Activated T-cell treated with anti-CD3 and anti-CD28 coated beads for 4 hours (primary cell): Measurements from ENCODE around the gene ATG9B.
A peak's percentile ranks its signal among the peaks of the same experiment; 100 is the strongest.
"Not testable (repeated sequence)": the region's sequence is repeated elsewhere in the genome, so short reads cannot be mapped to it uniquely, and the experiment has no call there.

Source experiments
- DNase-seq: peaks from one replicate; pipeline ENCODE4 v3.0.0-alpha.2; 2020

ATG9B gene

DNA sequence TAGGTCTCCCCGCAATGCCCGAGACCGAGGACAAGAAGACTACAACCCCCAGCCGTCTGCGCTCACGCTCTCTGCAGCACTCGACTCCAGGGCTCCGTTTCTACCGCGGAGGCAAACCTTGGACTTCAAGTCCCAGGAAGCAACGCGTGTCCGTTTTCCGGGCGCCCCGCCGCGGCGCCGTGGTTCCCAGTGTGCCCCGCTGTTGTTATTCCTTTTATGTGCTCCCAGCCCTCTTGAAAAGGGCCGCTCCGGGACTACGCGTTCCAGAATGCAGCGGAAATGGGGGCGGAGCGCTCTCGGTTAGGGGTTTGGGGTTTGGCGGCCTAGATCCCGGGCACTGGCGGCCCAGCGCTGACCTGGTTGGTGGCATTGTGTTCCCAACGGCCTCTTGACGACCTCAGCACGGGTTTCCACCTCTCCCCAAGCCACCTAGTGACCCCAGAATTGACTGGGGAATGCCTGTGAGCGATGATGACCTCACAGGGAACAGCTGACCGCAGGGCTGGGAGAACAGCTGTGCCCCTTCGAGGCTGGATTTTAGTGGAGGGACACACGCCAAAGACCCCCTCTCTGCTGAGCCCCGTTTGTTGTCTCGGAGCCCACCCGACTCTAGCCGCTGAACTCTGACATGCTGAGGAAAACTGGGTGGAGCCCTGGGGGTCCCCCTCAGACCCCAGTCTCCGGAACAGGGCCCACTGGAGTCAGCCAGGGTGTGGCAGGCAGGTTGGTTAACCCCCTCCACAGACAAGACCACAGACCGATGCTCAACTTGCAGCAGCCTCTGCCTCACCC, 33.9 kb upstream of the ATG9B start:
- DNase-seq = peak; percentile 93

GRCh38 chr7:151057506-151057988, 33.3 kb upstream of the ATG9B start, which contains the start of gene CDK5:
CDK5 (minus strand) TSS chr7:151057897; CDS start chr7:151057848, 49 bp downstream.
- DNase-seq = no peak

GRCh38 chr7:151056666-151057505, 32.6 kb upstream of the ATG9B start:
- no peak for DNase-seq

GRCh38 chr7:151056283-151056665, 32.0 kb upstream of the ATG9B start:
- DNase-seq = no peak

DNA sequence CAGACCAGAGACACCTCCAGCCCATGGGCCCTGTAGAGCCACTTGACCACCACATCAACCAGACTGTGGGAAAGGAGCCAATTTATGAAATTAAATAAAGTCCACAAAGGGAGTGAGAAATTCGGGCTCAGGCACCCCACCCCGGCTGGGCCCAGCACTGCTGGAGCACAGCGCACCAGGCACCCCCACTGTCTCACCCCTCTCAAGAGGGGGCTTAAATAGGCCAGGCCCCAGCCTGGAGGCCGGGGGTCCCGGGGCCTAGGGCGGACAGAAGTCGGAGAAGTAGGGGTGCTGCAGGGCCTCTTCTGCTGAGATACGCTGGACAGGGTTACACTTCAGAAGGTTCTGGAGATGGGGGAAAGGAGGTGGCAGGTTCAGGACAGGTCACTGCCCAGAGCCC, 29.5 kb upstream of the ATG9B start:
- DNase-seq = no peak

GRCh38 chr7:151053096-151053495, 28.8 kb upstream of the ATG9B start:
- DNase-seq = no peak

- peak; percentile 15 for DNase-seq
These were observed 26.8 kb upstream of the ATG9B start for GRCh38 chr7:151051108-151051507.

DNA sequence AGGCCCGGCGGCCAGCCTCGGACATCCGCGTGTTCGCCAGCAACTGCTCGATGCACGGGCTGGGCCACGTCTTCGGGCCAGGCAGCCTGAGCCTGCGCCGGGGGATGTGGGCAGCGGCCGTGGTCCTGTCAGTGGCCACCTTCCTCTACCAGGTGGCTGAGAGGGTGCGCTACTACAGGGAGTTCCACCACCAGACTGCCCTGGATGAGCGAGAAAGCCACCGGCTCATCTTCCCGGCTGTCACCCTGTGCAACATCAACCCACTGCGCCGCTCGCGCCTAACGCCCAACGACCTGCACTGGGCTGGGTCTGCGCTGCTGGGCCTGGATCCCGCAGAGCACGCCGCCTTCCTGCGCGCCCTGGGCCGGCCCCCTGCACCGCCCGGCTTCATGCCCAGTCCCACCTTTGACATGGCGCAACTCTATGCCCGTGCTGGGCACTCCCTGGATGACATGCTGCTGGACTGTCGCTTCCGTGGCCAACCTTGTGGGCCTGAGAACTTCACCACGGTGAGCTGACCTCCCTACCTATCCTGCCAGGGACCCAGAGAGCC, 24.7 kb upstream of the ATG9B start:
- no peak for DNase-seq

- no peak for DNase-seq
These were observed 23.9 kb upstream of the ATG9B start, which contains the start of gene ASIC3 for GRCh38 chr7:151047976-151048815. ASIC3 (plus strand) TSS chr7:151048531; CDS start chr7:151048886, 355 bp downstream.

GRCh38 chr7:151046603-151047573, 22.6 kb upstream of the ATG9B start:
- DNase-seq = no peak

DNA sequence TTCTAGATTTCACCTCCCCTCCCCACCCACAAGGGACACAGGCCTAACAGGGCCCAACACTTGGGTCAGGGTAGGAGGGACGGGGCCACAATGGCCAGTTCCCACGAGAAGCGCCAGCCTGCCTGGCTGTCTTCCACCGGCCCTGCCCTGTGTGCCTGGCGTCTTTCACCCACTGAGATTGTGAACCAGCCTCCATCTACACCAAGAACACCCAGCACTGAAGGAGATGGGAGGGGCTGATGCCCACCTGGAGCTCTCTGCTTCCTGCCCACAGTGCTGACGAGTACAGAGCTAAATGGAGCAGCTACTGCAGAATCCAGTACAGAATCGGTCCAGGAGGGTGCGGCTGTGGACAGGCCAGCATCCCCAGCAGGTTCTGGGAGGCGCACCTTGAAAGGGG, 21.7 kb upstream of the ATG9B start:
- DNase-seq = no peak

DNA sequence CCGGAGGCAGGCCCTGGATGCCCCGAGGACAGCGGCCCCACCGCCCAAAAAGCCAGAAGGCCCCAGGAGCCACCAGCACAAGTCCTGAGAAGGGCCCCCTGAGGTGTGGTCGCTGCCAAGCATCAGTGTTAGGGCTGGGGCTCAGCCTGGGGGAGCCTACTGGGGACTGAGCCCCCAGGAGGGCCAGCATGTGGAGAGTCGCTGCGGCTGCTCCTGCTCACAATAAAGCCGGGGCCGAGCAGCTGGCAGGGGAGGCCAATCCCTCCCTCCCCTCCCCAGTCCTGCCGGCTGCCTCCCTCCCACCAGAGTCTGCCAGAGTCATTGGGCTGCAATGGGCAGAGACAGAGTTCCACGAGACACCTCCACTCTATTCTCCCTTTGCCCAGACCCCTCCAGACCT, 21.0 kb upstream of the ATG9B start:
- no peak for DNase-seq

- DNase-seq = no peak
These were observed 19.7 kb upstream of the ATG9B start for GRCh38 chr7:151043959-151044358.

- DNase-seq = not testable (repeated sequence)
These were observed 19.2 kb upstream of the ATG9B start for GRCh38 chr7:151043449-151043848.

DNA sequence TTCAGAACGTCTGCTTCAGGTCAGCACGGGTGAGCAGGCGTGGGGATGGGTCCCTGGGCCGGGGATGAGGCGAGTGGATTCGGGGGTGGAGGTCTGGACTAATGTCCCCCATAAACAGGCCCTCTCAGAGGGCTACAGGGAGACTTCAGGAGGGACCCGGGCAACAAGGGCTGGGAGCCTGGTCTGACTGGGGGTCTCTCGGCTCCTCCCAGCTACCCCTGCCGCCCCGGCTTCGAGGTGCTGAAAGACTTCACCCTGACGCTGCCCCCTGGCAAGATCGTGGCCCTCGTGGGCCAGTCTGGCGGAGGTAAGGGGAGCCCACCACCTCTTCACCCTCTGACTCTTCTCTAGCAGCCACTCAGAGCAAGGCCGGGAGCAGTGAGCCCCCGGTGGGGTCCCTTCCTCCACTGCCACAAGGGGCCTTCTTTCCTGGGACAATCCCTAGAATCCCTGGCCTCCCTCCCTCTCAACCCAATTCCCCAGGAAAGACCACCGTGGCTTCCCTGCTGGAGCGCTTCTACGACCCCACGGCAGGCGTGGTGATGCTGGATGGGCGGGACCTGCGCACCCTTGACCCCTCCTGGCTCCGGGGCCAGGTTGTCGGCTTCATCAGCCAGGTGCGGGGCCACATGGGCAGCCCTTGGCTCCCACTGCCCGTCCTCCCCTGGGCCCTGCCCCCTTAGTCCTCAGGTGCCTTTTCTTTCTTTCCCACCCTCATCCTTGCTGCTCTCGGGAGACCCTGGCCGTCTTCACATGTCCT, 16.5 kb upstream of the ATG9B start:
- DNase-seq = no peak

GRCh38 chr7:151039850-151040548, 15.7 kb upstream of the ATG9B start:
- DNase-seq = no peak

- peak; percentile 60 for DNase-seq
These were observed 14.9 kb upstream of the ATG9B start for GRCh38 chr7:151038951-151039849.

GRCh38 chr7:151035902-151036301, 11.6 kb upstream of the ATG9B start:
- no peak for DNase-seq
